GM12878 (cell line): ENCODE data around the gene C6orf120. TPM values are rescaled to one million over a fixed set of nuclear protein-coding genes. Genes with fewer than 3 reads are reported as not detected.

Experiments used
- ATAC-seq: fragments of 200-7000 bp; cut with Tn5 transposase; 3 replicates; pipeline ENCODE4 v1.9.1; 2020; ENCODE audit warnings: mild to moderate bottlenecking, moderate library complexity
- BruUV-seq: library from RNA; stranded (reverse); fragments of 400-500 nt; replicated peaks from 2 replicates; lab custom pipeline; 2021; lab: Mats Ljungman, UMichigan
- CTCF ChIA-PET: fragments of 300-600 bp; sonication (Branson Sonifier 250); formaldehyde crosslinking; extraction: SDS; loops from one replicate; lab custom pipeline; 2021; ENCODE audit warnings: inconsistent platforms; lab: Yijun Ruan, JAX
- POLR2A ChIA-PET: fragments of 350-600 bp; formaldehyde crosslinking; extraction: SDS; loops from one replicate; lab custom pipeline; 2021; ENCODE audit warnings: inconsistent platforms; lab: Charles Lee
- RAD21 ChIA-PET: fragments of 300-600 bp; sonication (Branson Sonifier 250); formaldehyde crosslinking; loops from one replicate; lab custom pipeline; 2023; ENCODE audit warnings: antibody characterized with exemption; ENCODE audit not compliant: unreplicated experiment; lab: Charles Lee
- SMC1A ChIA-PET: fragments of 300-600 bp; sonication (Branson Sonifier 250); formaldehyde crosslinking; loops from one replicate; lab custom pipeline; 2023; ENCODE audit not compliant: unreplicated experiment, uncharacterized antibody; lab: Charles Lee
- DNase-seq: peaks from one replicate; pipeline ENCODE4 v3.0.0-alpha.2; 2011; ENCODE audit warnings: low read depth, low spot score
- FAIRE-seq: peaks from 3 replicates; lab custom pipeline; 2011; peaks lifted over from hg19 to GRCh38; lab: Jason Lieb, UNC
- H2AFZ ChIP-seq: 2 replicates; pipeline ENCODE4 v1.6.0; 2011; ENCODE audit warnings: low read depth, low read length, control low read depth; ENCODE audit not compliant: control insufficient read depth
- H3K27ac ChIP-seq: 2 replicates; pipeline ENCODE4 v1.5.1; 2011; ENCODE audit warnings: control low read depth; ENCODE audit not compliant: control insufficient read depth, insufficient read depth
- H3K27me3 ChIP-seq, 2 experiments: replicated peaks in 1 of 2; 2 replicates each; pipeline versions ENCODE4 v1.6.0 to v1.6.1; 2011; ENCODE audit warnings: low read length in 1 of 2; ENCODE audit not compliant: control insufficient read depth in 2 of 2, insufficient read depth in 2 of 2
- H3K36me3 ChIP-seq, 2 experiments: 2 replicates each; pipeline ENCODE4 v1.5.1; 2011; ENCODE audit warnings: low read length in 1 of 2; ENCODE audit not compliant: control insufficient read depth in 2 of 2, insufficient read depth in 2 of 2
- H3K4me1 ChIP-seq: 2 replicates; pipeline ENCODE4 v1.6.1; 2011; ENCODE audit warnings: mild to moderate bottlenecking, low read length, moderate library complexity, mixed read lengths; ENCODE audit not compliant: control insufficient read depth, insufficient read depth
- H3K4me2 ChIP-seq: 2 replicates; pipeline ENCODE4 v1.6.0; 2011; ENCODE audit warnings: control low read depth; ENCODE audit not compliant: control insufficient read depth, insufficient read depth
- H3K4me3 ChIP-seq: fragments of 200-600 bp; sonication (generic); 2 replicates; pipeline ENCODE4 v1.5.1; 2016
- H3K79me2 ChIP-seq: 2 replicates; pipeline ENCODE4 v1.6.0; 2011; ENCODE audit warnings: low read length; ENCODE audit not compliant: control insufficient read depth, insufficient read depth
- H3K9ac ChIP-seq: 2 replicates; pipeline ENCODE4 v1.8.0; 2011; ENCODE audit warnings: low read length, control low read depth, mixed read lengths; ENCODE audit not compliant: control insufficient read depth, insufficient read depth
- H3K9me3 ChIP-seq: replicated peaks from 3 replicates; pipeline ENCODE4 v1.5.1; 2011; ENCODE audit warnings: mild to moderate bottlenecking, low read length; ENCODE audit not compliant: control insufficient read depth, insufficient read depth
- H4K20me1 ChIP-seq: 2 replicates; pipeline ENCODE4 v1.6.0; 2011; ENCODE audit not compliant: control insufficient read depth, insufficient read depth
- BCL11A ChIP-seq: IDR thresholded peaks from 2 replicates; pipeline ENCODE4 v1.6.1; 2011; ENCODE audit warnings: low read depth, low read length
- BHLHE40 ChIP-seq, 2 experiments: fragments of 450-650 bp in 1 of 2; IDR thresholded peaks; 2 replicates each; pipeline ENCODE4 v1.6.1; 2011 to 2017; ENCODE audit warnings: low read depth in 2 of 2, borderline replicate concordance in 1 of 2, improper control_type of control experiment in 1 of 2, low read length in 1 of 2, mild to moderate bottlenecking in 1 of 2
- CBX5 ChIP-seq: sonication (generic); IDR thresholded peaks from 2 replicates; pipeline ENCODE4 v1.6.1; 2016; ENCODE audit warnings: low read depth, moderate library complexity, mild to moderate bottlenecking, inconsistent platforms
- ESRRA ChIP-seq: IDR thresholded peaks from 2 replicates; pipeline ENCODE4 v1.6.1; 2012; ENCODE audit warnings: mild to moderate bottlenecking, low read length, improper control_type of control experiment
- MXI1 ChIP-seq: fragments of 150-350 bp; IDR thresholded peaks from 2 replicates; pipeline ENCODE4 v1.6.1; 2011; ENCODE audit warnings: low read depth, mild to moderate bottlenecking, inconsistent platforms, low read length, improper control_type of control experiment
- NBN ChIP-seq: fragments of 450-650 bp; IDR thresholded peaks from 2 replicates; pipeline ENCODE4 v1.6.1; 2016
- NFIC ChIP-seq: IDR thresholded peaks from 2 replicates; pipeline ENCODE4 v1.6.1; 2012; ENCODE audit warnings: low read depth, mild to moderate bottlenecking, inconsistent platforms, low read length, moderate library complexity
- NR2C1 ChIP-seq: fragments of 450-650 bp; IDR thresholded peaks from 2 replicates; pipeline ENCODE4 v1.6.1; 2017; ENCODE audit warnings: antibody characterized with exemption, mild to moderate bottlenecking, moderate library complexity
- POLR2AphosphoS2 ChIP-seq: IDR thresholded peaks from 2 replicates; pipeline ENCODE4 v1.6.1; 2011; ENCODE audit warnings: low read depth, mild to moderate bottlenecking, low read length, improper control_type of control experiment, moderate library complexity
- RUNX3 ChIP-seq: IDR thresholded peaks from 2 replicates; pipeline ENCODE4 v1.6.1; 2012; ENCODE audit warnings: low read length, inconsistent platforms
- SREBF1 ChIP-seq: IDR thresholded peaks from 2 replicates; pipeline ENCODE4 v1.6.1; 2012; ENCODE audit warnings: mild to moderate bottlenecking, low read length
- WRNIP1 ChIP-seq: IDR thresholded peaks from 2 replicates; pipeline ENCODE4 v1.6.1; 2011; ENCODE audit warnings: low read depth, low read length, improper control_type of control experiment, borderline replicate concordance
- YY1 ChIP-seq: IDR thresholded peaks from 2 replicates; pipeline ENCODE4 v1.6.1; 2011; ENCODE audit warnings: low read depth, mild to moderate bottlenecking, low read length
- WGBS: methylation state at CpG from one replicate; pipeline ENCODE4 v1.1.6; 2016; ENCODE audit warnings: low lambda C conversion rate; ENCODE audit not compliant: insufficient replicate concordance, insufficient coverage; ENCODE audit errors: missing lambda C conversion rate; 5-methylcytosine and 5-hydroxymethylcytosine counted together
- in situ Hi-C: fragments of 300-500 bp; cut with MboI; formaldehyde crosslinking; loops from 9 replicates; pipeline ENCODE4 v1.14.3; 2018; ENCODE audit warnings: mixed read lengths
- intact Hi-C: fragments of 100-400 bp; cut with micrococcal nuclease; formaldehyde crosslinking; loops from one replicate; pipeline ENCODE4 v1.14.2; 2022; ENCODE audit not compliant: unreplicated experiment
- polyA plus RNA-seq, 11 experiments: library from polyadenylated mRNA; depleted of rRNA in 4 of 11; unstranded in 6 of 11; stranded (reverse) in 5 of 11; fragments of >200 nt; fragmentation: Nextera tagmentation in 4 of 11; fragmentation: Illumina TruSeq in 1 of 11; extraction: Ambion mirVana in 4 of 11; extraction: Trizol in 1 of 11; gene quantifications; 1 replicate in 1 of 11; 2 replicates in 10 of 11; pipeline versions ENCODE4 v1.2.1 to v1.2.3, GENCODE V29; 2011 to 2016; ENCODE audit warnings: inconsistent platforms in 2 of 11, missing spikeins in 2 of 11, low read depth in 1 of 11
- total RNA-seq, 4 experiments: library from RNA; depleted of rRNA in 3 of 4; stranded (reverse); fragments of >200 nt in 3 of 4; fragmentation: Illumina TruSeq in 1 of 4; extraction: Trizol in 1 of 4; gene quantifications; 2 replicates each; pipeline versions ENCODE4 v1.2.1 to v1.2.3, GENCODE V29; 2013 to 2021
- TF ChIP-seq, protein P1 (sequence below): fragments of 450-650 bp; formaldehyde crosslinking; IDR thresholded peaks from 2 replicates; pipeline ENCODE4 v1.4.0; 2020; ENCODE audit warnings: mild to moderate bottlenecking, moderate library complexity
- TF ChIP-seq, protein P2 (sequence below): fragments of 450-650 bp; IDR thresholded peaks from 2 replicates; pipeline ENCODE4 v1.6.1; 2017; ENCODE audit warnings: antibody characterized with exemption, mild to moderate bottlenecking, moderate library complexity
- TF ChIP-seq, protein P3 (sequence below): fragments of 450-650 bp; IDR thresholded peaks from 2 replicates; pipeline ENCODE4 v1.6.1; 2017; ENCODE audit warnings: mild to moderate bottlenecking, moderate library complexity

Gene C6orf120
- total and polyA plus RNA-seq, 10 of the 15 experiments (the other 5 are each of a cell fraction or from before 2014, with no cell fraction given): 3.6 to 23.9 (median 18.2) TPM

DNA sequence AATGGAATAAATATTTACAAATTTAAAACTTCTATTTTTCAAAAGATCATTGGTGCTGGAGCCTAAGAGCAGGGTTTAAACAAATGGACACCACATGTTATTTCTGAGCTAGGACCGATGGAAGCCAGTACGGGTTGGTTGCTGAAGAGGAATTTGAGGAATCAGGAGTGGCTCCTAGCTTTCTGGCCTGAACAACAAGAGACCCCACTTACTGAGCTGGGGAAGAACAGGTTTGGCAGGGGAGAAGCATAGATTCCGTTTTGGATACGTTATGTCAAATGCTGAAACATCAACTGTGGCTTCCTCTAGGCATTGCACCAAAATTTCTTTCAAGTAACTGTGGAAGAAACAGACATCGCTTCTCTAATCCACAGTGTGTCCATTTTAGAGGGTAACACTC is 6.8 kb upstream of the C6orf120 start:
- no peak for DNase-seq
- Histone ChIP-seq H3K4me3 (no peak overlapping the region), H3K9ac (no peak overlapping the region), H3K27ac (no peak overlapping the region), H3K36me3 (no peaks in the 10 kb centered on the region; a peak in 1 of 4 replicates), H3K4me1 (no peaks in the 10 kb centered on the region), H2AFZ (no peak overlapping the region), H3K27me3 (no peaks in the 10 kb centered on the region), H4K20me1 (no peaks in the 10 kb centered on the region), H3K79me2 (no peaks in the 10 kb centered on the region; the same call in 1 of the 2 replicates), H3K4me2 (no peak overlapping the region), H3K9me3 (no peaks in the 10 kb centered on the region; the same call in 2 of the 3 replicates)
- BruUV-seq: no TSS peak
- in situ Hi-C loops: no loop called here
- ChIA-PET CTCF (no interaction called here), SMC1A (no interaction called here), RAD21 (no interaction called here), POLR2A (no interaction called here)
- ATAC-seq: no peak
- 98% methylated on average over 5 of the region's 5 CpGs for WGBS
- no peak for FAIRE-seq
- intact Hi-C loops: no loop called here
- no peak for TF ChIP-seq SREBF1
- TF ChIP-seq RUNX3: no peak
- TF ChIP-seq BHLHE40 (IDR thresholded peaks at IDR 0.05; ENCODE audit: borderline replicate concordance in 1 of 2, low read depth in 2 of 2, low read length in 1 of 2): no peak
- no peak for TF ChIP-seq MXI1
- TF ChIP-seq, protein P1, sequence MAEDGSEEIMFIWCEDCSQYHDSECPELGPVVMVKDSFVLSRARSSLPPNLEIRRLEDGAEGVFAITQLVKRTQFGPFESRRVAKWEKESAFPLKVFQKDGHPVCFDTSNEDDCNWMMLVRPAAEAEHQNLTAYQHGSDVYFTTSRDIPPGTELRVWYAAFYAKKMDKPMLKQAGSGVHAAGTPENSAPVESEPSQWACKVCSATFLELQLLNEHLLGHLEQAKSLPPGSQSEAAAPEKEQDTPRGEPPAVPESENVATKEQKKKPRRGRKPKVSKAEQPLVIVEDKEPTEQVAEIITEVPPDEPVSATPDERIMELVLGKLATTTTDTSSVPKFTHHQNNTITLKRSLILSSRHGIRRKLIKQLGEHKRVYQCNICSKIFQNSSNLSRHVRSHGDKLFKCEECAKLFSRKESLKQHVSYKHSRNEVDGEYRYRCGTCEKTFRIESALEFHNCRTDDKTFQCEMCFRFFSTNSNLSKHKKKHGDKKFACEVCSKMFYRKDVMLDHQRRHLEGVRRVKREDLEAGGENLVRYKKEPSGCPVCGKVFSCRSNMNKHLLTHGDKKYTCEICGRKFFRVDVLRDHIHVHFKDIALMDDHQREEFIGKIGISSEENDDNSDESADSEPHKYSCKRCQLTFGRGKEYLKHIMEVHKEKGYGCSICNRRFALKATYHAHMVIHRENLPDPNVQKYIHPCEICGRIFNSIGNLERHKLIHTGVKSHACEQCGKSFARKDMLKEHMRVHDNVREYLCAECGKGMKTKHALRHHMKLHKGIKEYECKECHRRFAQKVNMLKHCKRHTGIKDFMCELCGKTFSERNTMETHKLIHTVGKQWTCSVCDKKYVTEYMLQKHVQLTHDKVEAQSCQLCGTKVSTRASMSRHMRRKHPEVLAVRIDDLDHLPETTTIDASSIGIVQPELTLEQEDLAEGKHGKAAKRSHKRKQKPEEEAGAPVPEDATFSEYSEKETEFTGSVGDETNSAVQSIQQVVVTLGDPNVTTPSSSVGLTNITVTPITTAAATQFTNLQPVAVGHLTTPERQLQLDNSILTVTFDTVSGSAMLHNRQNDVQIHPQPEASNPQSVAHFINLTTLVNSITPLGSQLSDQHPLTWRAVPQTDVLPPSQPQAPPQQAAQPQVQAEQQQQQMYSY (CRISPR knock-in tag): no peak
- no peak for TF ChIP-seq ESRRA
- TF ChIP-seq WRNIP1: no peak
- no peak for TF ChIP-seq NFIC
- TF ChIP-seq BCL11A: no peak
- TF ChIP-seq POLR2AphosphoS2: no peak
- TF ChIP-seq NBN: no peak
- TF ChIP-seq NR2C1: no peak
- TF ChIP-seq CBX5: no peak
- TF ChIP-seq, protein P2, sequence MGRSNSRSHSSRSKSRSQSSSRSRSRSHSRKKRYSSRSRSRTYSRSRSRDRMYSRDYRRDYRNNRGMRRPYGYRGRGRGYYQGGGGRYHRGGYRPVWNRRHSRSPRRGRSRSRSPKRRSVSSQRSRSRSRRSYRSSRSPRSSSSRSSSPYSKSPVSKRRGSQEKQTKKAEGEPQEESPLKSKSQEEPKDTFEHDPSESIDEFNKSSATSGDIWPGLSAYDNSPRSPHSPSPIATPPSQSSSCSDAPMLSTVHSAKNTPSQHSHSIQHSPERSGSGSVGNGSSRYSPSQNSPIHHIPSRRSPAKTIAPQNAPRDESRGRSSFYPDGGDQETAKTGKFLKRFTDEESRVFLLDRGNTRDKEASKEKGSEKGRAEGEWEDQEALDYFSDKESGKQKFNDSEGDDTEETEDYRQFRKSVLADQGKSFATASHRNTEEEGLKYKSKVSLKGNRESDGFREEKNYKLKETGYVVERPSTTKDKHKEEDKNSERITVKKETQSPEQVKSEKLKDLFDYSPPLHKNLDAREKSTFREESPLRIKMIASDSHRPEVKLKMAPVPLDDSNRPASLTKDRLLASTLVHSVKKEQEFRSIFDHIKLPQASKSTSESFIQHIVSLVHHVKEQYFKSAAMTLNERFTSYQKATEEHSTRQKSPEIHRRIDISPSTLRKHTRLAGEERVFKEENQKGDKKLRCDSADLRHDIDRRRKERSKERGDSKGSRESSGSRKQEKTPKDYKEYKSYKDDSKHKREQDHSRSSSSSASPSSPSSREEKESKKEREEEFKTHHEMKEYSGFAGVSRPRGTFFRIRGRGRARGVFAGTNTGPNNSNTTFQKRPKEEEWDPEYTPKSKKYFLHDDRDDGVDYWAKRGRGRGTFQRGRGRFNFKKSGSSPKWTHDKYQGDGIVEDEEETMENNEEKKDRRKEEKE: no peak
- no peak for TF ChIP-seq YY1
- TF ChIP-seq, protein P3, sequence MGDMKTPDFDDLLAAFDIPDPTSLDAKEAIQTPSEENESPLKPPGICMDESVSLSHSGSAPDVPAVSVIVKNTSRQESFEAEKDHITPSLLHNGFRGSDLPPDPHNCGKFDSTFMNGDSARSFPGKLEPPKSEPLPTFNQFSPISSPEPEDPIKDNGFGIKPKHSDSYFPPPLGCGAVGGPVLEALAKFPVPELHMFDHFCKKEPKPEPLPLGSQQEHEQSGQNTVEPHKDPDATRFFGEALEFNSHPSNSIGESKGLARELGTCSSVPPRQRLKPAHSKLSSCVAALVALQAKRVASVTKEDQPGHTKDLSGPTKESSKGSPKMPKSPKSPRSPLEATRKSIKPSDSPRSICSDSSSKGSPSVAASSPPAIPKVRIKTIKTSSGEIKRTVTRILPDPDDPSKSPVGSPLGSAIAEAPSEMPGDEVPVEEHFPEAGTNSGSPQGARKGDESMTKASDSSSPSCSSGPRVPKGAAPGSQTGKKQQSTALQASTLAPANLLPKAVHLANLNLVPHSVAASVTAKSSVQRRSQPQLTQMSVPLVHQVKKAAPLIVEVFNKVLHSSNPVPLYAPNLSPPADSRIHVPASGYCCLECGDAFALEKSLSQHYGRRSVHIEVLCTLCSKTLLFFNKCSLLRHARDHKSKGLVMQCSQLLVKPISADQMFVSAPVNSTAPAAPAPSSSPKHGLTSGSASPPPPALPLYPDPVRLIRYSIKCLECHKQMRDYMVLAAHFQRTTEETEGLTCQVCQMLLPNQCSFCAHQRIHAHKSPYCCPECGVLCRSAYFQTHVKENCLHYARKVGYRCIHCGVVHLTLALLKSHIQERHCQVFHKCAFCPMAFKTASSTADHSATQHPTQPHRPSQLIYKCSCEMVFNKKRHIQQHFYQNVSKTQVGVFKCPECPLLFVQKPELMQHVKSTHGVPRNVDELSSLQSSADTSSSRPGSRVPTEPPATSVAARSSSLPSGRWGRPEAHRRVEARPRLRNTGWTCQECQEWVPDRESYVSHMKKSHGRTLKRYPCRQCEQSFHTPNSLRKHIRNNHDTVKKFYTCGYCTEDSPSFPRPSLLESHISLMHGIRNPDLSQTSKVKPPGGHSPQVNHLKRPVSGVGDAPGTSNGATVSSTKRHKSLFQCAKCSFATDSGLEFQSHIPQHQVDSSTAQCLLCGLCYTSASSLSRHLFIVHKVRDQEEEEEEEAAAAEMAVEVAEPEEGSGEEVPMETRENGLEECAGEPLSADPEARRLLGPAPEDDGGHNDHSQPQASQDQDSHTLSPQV: no peak
